Measurements from ENCODE around the gene DUOX1.
A peak's percentile ranks its signal among the peaks of the same experiment; 100 is the strongest.

Gene DUOX1

GRCh38 chr15:45105586-45105985 is 24.2 kb upstream of the DUOX1 start:
- DNase-seq (ENCODE audit: low read depth) = no peak
- TF ChIP-seq CTCF (conservative IDR thresholded peaks at IDR 0.05; ENCODE audit: control insufficient read depth, insufficient read depth, low read depth, low read length) = no peak

GRCh38 chr15:45106002-45106790 is 23.6 kb upstream of the DUOX1 start:
- no peak for TF ChIP-seq CTCF (conservative IDR thresholded peaks at IDR 0.05; ENCODE audit: control insufficient read depth, insufficient read depth, low read depth, low read length)
- no peak overlapping the region for H3K4me3 ChIP-seq (ENCODE audit: control insufficient read depth, low read depth, low read length)
- no peak for DNase-seq (ENCODE audit: low read depth)

More at GRCh38 chr15:45105586-45105985, 24.2 kb upstream of the DUOX1 start:
- no peak overlapping the region for H3K4me3 ChIP-seq (ENCODE audit: control insufficient read depth, low read depth, low read length)

GRCh38 chr15:45107941-45108630 is 21.7 kb upstream of the DUOX1 start:
- DNase-seq (ENCODE audit: low read depth) = no peak
- H3K4me3 ChIP-seq (ENCODE audit: control insufficient read depth, low read depth, low read length) = no peak overlapping the region
- no peak for TF ChIP-seq CTCF (conservative IDR thresholded peaks at IDR 0.05; ENCODE audit: control insufficient read depth, insufficient read depth, low read depth, low read length)

GRCh38 chr15:45110256-45110820 is 19.5 kb upstream of the DUOX1 start:
- peak; percentile 5 for TF ChIP-seq CTCF (conservative IDR thresholded peaks at IDR 0.05; ENCODE audit: control insufficient read depth, insufficient read depth, low read depth, low read length)
- H3K4me3 ChIP-seq (ENCODE audit: control insufficient read depth, low read depth, low read length) = no peak overlapping the region
- DNase-seq (ENCODE audit: low read depth) = no peak

- H3K4me3 ChIP-seq (ENCODE audit: control insufficient read depth, low read depth, low read length) = no peak overlapping the region
- DNase-seq (ENCODE audit: low read depth) = no peak
- TF ChIP-seq CTCF (conservative IDR thresholded peaks at IDR 0.05; ENCODE audit: control insufficient read depth, insufficient read depth, low read depth, low read length) = no peak
Observed at GRCh38 chr15:45111390-45112142, 18.2 kb upstream of the DUOX1 start.

GRCh38 chr15:45112143-45112590 is 17.6 kb upstream of the DUOX1 start:
- no peak for DNase-seq (ENCODE audit: low read depth)
- no peak for TF ChIP-seq CTCF (conservative IDR thresholded peaks at IDR 0.05; ENCODE audit: control insufficient read depth, insufficient read depth, low read depth, low read length)
- no peak overlapping the region for H3K4me3 ChIP-seq (ENCODE audit: control insufficient read depth, low read depth, low read length)

Measured in fibroblast of mammary gland (primary cell).